C4-2B (cell line): ENCODE measurements around the gene FAM110A.

Experiments
- CTCF ChIP-seq: fragments of 450-650 bp; conservative IDR thresholded peaks from 2 replicates; pipeline ENCODE4 v1.5.1; 2017; ENCODE audit warnings: mild to moderate bottlenecking
- ZFX ChIP-seq: fragments of 450-650 bp; IDR thresholded peaks from 2 replicates; pipeline ENCODE4 v1.6.1; 2017

GRCh38 chr20:888057-888456 lies 54.5 kb downstream of the FAM110A start:
- TF ChIP-seq CTCF, result no peak
- no peak for TF ChIP-seq ZFX
